Heart left ventricle (tissue), 16 donors: ENCODE results near the gene CRYBB2. TPM values are rescaled to one million over a fixed set of nuclear protein-coding genes. Genes with fewer than 3 reads are reported as not detected.
"Not testable (repeated sequence)": the region's sequence is repeated elsewhere in the genome, so short reads cannot be mapped to it uniquely, and the experiment has no call there.

Experiments
- ATAC-seq, 4 donors: fragments of 200-7000 bp; cut with Tn5 transposase; one replicate each; pipeline ENCODE4 v1.9.1; 2020 to 2022; ENCODE audit warnings: moderate library complexity in 4 of 4, mild to moderate bottlenecking in 3 of 4, moderate number of reproducible peaks in 1 of 4
- DNase-seq, 5 donors: peaks; one replicate each; pipeline ENCODE4 v3.0.0-alpha.2; 2020
- H3K27ac ChIP-seq, 12 donors: fragments of 200-600 bp; sonication (generic) in 4 of 12; one replicate each; pipeline versions ENCODE4 v1.5.0 to v1.8.0; 2016 to 2022; ENCODE audit warnings: mild to moderate bottlenecking in 2 of 12
- H3K27me3 ChIP-seq, 9 donors: fragments of 200-600 bp; sonication (generic) in 2 of 9; one replicate each; pipeline versions ENCODE4 v1.5.1 to v1.8.0; 2016 to 2022; ENCODE audit warnings: mild to moderate bottlenecking in 3 of 9
- H3K36me3 ChIP-seq, 9 donors: fragments of 200-600 bp; sonication (generic) in 2 of 9; one replicate each; pipeline versions ENCODE4 v1.5.0 to v1.8.0; 2018 to 2022; ENCODE audit warnings: mild to moderate bottlenecking in 2 of 9
- H3K4me1 ChIP-seq, 12 donors: fragments of 200-600 bp; sonication (generic) in 4 of 12; one replicate each; pipeline versions ENCODE4 v1.5.0 to v1.8.0; 2016 to 2022; ENCODE audit warnings: mild to moderate bottlenecking in 3 of 12
- H3K4me3 ChIP-seq, 12 donors: fragments of 200-600 bp; sonication (generic) in 4 of 12; one replicate each; pipeline versions ENCODE4 v1.5.0 to v1.8.0; 2017 to 2022; ENCODE audit warnings: mild to moderate bottlenecking in 9 of 12, moderate library complexity in 4 of 12
- H3K9me3 ChIP-seq, 12 donors: fragments of 200-600 bp; sonication (generic) in 4 of 12; one replicate each; pipeline versions ENCODE4 v1.5.0 to v1.8.0; 2016 to 2022; ENCODE audit warnings: mild to moderate bottlenecking in 1 of 12
- CTCF ChIP-seq, 12 donors: fragments of 200-600 bp; sonication (generic) in 4 of 12; IDR thresholded peaks; one replicate each; pipeline versions ENCODE4 v1.5.0 to v1.8.0; 2018 to 2022; ENCODE audit warnings: antibody characterized with exemption in 12 of 12, mild to moderate bottlenecking in 5 of 12
- POLR2A ChIP-seq, 2 donors: fragments of 450-650 bp; IDR thresholded peaks; one replicate each; pipeline ENCODE4 v1.6.1; 2017; ENCODE audit warnings: antibody characterized with exemption in 2 of 2, mild to moderate bottlenecking in 2 of 2, moderate library complexity in 2 of 2
- WGBS, 4 donors: extraction: QIAGEN DNeasy Blood & Tissue Kit in 2 of 4; methylation state at CpG; one replicate each; pipeline versions ENCODE4 v1.1.5 to v1.1.7; 2013 to 2018; 5-methylcytosine and 5-hydroxymethylcytosine counted together
- intact Hi-C, 10 donors: fragments of 100-400 bp; cut with DNase I; formaldehyde crosslinking; loops; one replicate each; pipeline versions ENCODE4 v1.11.1 to v1.14.2; 2022
- polyA plus RNA-seq, 2 donors: library from polyadenylated mRNA; stranded (reverse); fragments of 200-250 nt; gene quantifications; one replicate each; pipeline ENCODE4 v1.2.3, GENCODE V29; 2013
- total RNA-seq, 9 donors: library from RNA; depleted of rRNA in 2 of 9; stranded (reverse); fragments of >200 nt in 2 of 9; fragmentation: NEBNext Ultra II Directional in 3 of 9; extraction: Animal tissue kit (Norgen Biotek cat#: 25700) in 3 of 9; gene quantifications; one replicate each; pipeline versions ENCODE4 v1.1.0 to v1.2.4, GENCODE V29; 2016 to 2023
- donor health status: ischemic (EF 13 %, LVEDD 7.1; RV severe dilation, severe dysfunction).
- donor health status: healthy with polysubstance abuse.
- donor health status: DM: no; HTN: yes; CAD: no.
- donor health status: DM: no; HTN: no; CAD: no.
- donor health status: ischemic (EF 25% LVEDD 6.9; RV normal size, moderate dysfunction).
- donor health status: ischemic (EF 25% LVEDD 5.7; RV mildly dilated, moderate dysfunction).
- donor health status: healthy.
- donor health status: DM: yes; HTN: yes; CAD: no.
- donor health status: ischemic (EF 35%, LVEDD 5.7; RV mildly dilated, moderate dysfunction).
- donor health status: nonischemic (EF 11% LVEDD 7.7; RV severe dilation, severe dysfunction).
- donor health status: DM: yes; HTN: yes; CAD: no.
- donor health status: PGD.
- donor health status: ischemic (EF 29% LVEDD 5.4; RV normal size, mild dysfunction).
- donor health status: nonischemic (EF 23%, LVEDD 6.1; RV moderate dilation, normal function).

Gene CRYBB2
- total and polyA plus RNA-seq, 11 donors: not detected

- intact Hi-C loops: loop anchor here in 2 of 10 donors (10.0 kb wide), 2 partner anchors 102 to 552 kb away; no protein-coding TSS in a partner anchor
Measured at GRCh38 chr22:25232301-25232700, 12.9 kb downstream of the CRYBB2 start.

GRCh38 chr22:25233706-25234105, 14.3 kb downstream of the CRYBB2 start:
- intact Hi-C loops: loop anchor here in 2 of 10 donors (10.0 kb wide), 2 partner anchors 101 to 551 kb away; no protein-coding TSS in a partner anchor
- DNase-seq: not testable (repeated sequence)

More at GRCh38 chr22:25232301-25232700, 12.9 kb downstream of the CRYBB2 start:
- no peak for ATAC-seq
- no peaks in the 10 kb centered on the region for H3K36me3 ChIP-seq
- H3K9me3 ChIP-seq: no peaks in the 10 kb centered on the region
- peaks cover 0 to 5% (median 0%) of the 10 kb centered on the region in 12 donors for H3K4me1 ChIP-seq
- H3K4me3 ChIP-seq: no peak overlapping the region
- no peak for TF ChIP-seq POLR2A (IDR thresholded peaks at IDR 0.05)
- TF ChIP-seq CTCF (IDR thresholded peaks at IDR 0.05): no peak
- 62 to 84% (median 79%) methylated on average over 5 of the region's 5 CpGs for WGBS, 4 donors
- H3K27ac ChIP-seq: no peak overlapping the region
- DNase-seq: no peak
- peaks cover 0 to 22% (median 11%) of the 10 kb centered on the region in 9 donors for H3K27me3 ChIP-seq

GRCh38 chr22:25235547-25236290, 16.3 kb downstream of the CRYBB2 start:
- peaks cover 0 to 30% (median 11%) of the 10 kb centered on the region in 9 donors for H3K27me3 ChIP-seq
- TF ChIP-seq CTCF (IDR thresholded peaks at IDR 0.05): peak; percentile 40 to 76 (median 59)
- no peak for TF ChIP-seq POLR2A (IDR thresholded peaks at IDR 0.05)
- WGBS, 4 donors: 13 to 26% (median 13%) methylated on average over 17 to 30 of the region's 30 CpGs
- peak overlapping the region in 1 of 12 donors; percentile 5 for H3K4me3 ChIP-seq
- peaks cover 0 to 5% (median 0%) of the 10 kb centered on the region in 12 donors for H3K4me1 ChIP-seq
- no peaks in the 10 kb centered on the region for H3K36me3 ChIP-seq
- peak; percentile 58 to 95 (median 94) for ATAC-seq
- DNase-seq: peak; percentile 72 to 86 (median 85)
- no peak overlapping the region for H3K27ac ChIP-seq
- intact Hi-C loops: loop anchor here in 4 of 10 donors (5.0 to 10.0 kb wide), 4 partner anchors 97 to 549 kb away; no protein-coding TSS in a partner anchor
- H3K9me3 ChIP-seq: no peaks in the 10 kb centered on the region

More at GRCh38 chr22:25233706-25234105, 14.3 kb downstream of the CRYBB2 start:
- H3K27me3 ChIP-seq: peaks cover 0 to 25% (median 11%) of the 10 kb centered on the region in 9 donors
- H3K27ac ChIP-seq, ATAC-seq, H3K4me1 ChIP-seq, H3K4me3 ChIP-seq, H3K9me3 ChIP-seq, H3K36me3 ChIP-seq: not testable (repeated sequence)

- H3K9me3 ChIP-seq: no peaks in the 10 kb centered on the region
- H3K36me3 ChIP-seq: no peaks in the 10 kb centered on the region
- H3K4me3 ChIP-seq: no peak overlapping the region
- 81 to 92% (median 90%) methylated on average over 6 of the region's 6 CpGs for WGBS, 4 donors
- H3K27ac ChIP-seq: no peak overlapping the region
- H3K4me1 ChIP-seq: peaks cover 0 to 5% (median 0%) of the 10 kb centered on the region in 12 donors
- peaks cover 0 to 30% (median 11%) of the 10 kb centered on the region in 9 donors for H3K27me3 ChIP-seq
- intact Hi-C loops: loop anchor here in 4 of 10 donors (5.0 to 10.0 kb wide), 4 partner anchors 96 to 548 kb away; no protein-coding TSS in a partner anchor
- DNase-seq: no peak
- TF ChIP-seq POLR2A (IDR thresholded peaks at IDR 0.05): no peak
- no peak for TF ChIP-seq CTCF (IDR thresholded peaks at IDR 0.05)
- no peak for ATAC-seq
Measured at GRCh38 chr22:25236417-25236816, 17.0 kb downstream of the CRYBB2 start.
